Neural cell (in vitro differentiated cells): ENCODE results near the gene MALAT1. TPM values are rescaled to one million over a fixed set of nuclear protein-coding genes. Genes with fewer than 3 reads are reported as not detected.

Source experiments
- H2AFZ ChIP-seq: fragments of 200-600, 300-800 bp; sonication (generic), shearing (Covaris generic); 2 replicates; pipeline ENCODE4 v1.6.0; 2014; ENCODE audit warnings: low read depth, mild to moderate bottlenecking, antibody characterized with exemption, low read length, moderate library complexity
- H3F3A ChIP-seq: fragments of 200-600 bp; shearing (Covaris generic); 2 replicates; pipeline ENCODE4 v1.6.1; 2016; ENCODE audit warnings: mild to moderate bottlenecking, moderate library complexity, mixed read lengths, antibody characterized with exemption, low read length; ENCODE audit not compliant: insufficient read depth, poor library complexity, severe bottlenecking
- H3K27ac ChIP-seq: fragments of 200-600, 300-800 bp; sonication (generic), shearing (Covaris generic); 2 replicates; pipeline ENCODE4 v1.5.1; 2014; ENCODE audit warnings: mild to moderate bottlenecking, low read length, moderate library complexity
- H3K27me3 ChIP-seq: fragments of 300-800, 200-600 bp; sonication (generic), shearing (Covaris generic); 2 replicates; pipeline ENCODE4 v1.6.0; 2014; ENCODE audit warnings: mild to moderate bottlenecking, low read depth, low read length, moderate library complexity; ENCODE audit not compliant: insufficient read depth
- H3K36me3 ChIP-seq: fragments of 300-800, 200-600 bp; sonication (generic), shearing (Covaris generic); 2 replicates; pipeline ENCODE4 v1.5.1; 2014; ENCODE audit warnings: mild to moderate bottlenecking, antibody characterized with exemption, low read length, moderate library complexity; ENCODE audit not compliant: insufficient read depth
- H3K4me2 ChIP-seq: fragments of 300-800, 200-600 bp; sonication (generic), shearing (Covaris generic); 2 replicates; pipeline ENCODE4 v1.6.0; 2014; ENCODE audit warnings: mild to moderate bottlenecking, low read length
- H3K4me3 ChIP-seq: fragments of 300-800, 200-600 bp; sonication (generic), shearing (Covaris generic); 2 replicates; pipeline ENCODE4 v1.5.1; 2014; ENCODE audit warnings: mild to moderate bottlenecking, low read length, moderate library complexity
- H3K79me2 ChIP-seq: fragments of 200-600 bp; shearing (Covaris generic); replicated peaks from 2 replicates; pipeline ENCODE4 v1.6.0; 2014; ENCODE audit warnings: mild to moderate bottlenecking, low read length, moderate library complexity; ENCODE audit not compliant: insufficient read depth
- H3K9ac ChIP-seq: fragments of 300-800, 200-600 bp; sonication (generic), shearing (Covaris generic); 2 replicates; pipeline ENCODE4 v1.6.1; 2016; ENCODE audit warnings: mild to moderate bottlenecking, low read length, mixed read lengths
- H3K9me2 ChIP-seq: fragments of 200-600 bp; shearing (Covaris generic); 2 replicates; pipeline ENCODE4 v1.6.1; 2016; ENCODE audit warnings: mild to moderate bottlenecking, low read length, mixed read lengths; ENCODE audit not compliant: insufficient read depth
- H3K9me3 ChIP-seq: fragments of 200-600, 300-800 bp; sonication (generic), shearing (Covaris generic); 2 replicates; pipeline ENCODE4 v1.6.1; 2016; ENCODE audit warnings: mild to moderate bottlenecking, mixed run types, low read length, moderate library complexity, mixed read lengths
- H4K20me1 ChIP-seq: fragments of 200-600 bp; shearing (Covaris generic); 2 replicates; pipeline ENCODE4 v1.6.1; 2016; ENCODE audit warnings: mild to moderate bottlenecking, mixed run types; ENCODE audit not compliant: insufficient read depth
- EP300 ChIP-seq: fragments of 450-650 bp; conservative IDR thresholded peaks from 2 replicates; pipeline ENCODE4 v1.6.1; 2014; ENCODE audit warnings: antibody characterized with exemption, mild to moderate bottlenecking, moderate library complexity; ENCODE audit not compliant: poor library complexity, severe bottlenecking
- EZH2 ChIP-seq: fragments of 200-600, 300-800 bp; shearing (Covaris generic), sonication (generic); IDR thresholded peaks from 2 replicates; pipeline ENCODE4 v1.6.1; 2014; ENCODE audit warnings: antibody characterized with exemption, low read length, borderline replicate concordance, mild to moderate bottlenecking; ENCODE audit not compliant: insufficient read depth, poor library complexity, severe bottlenecking
- MXI1 ChIP-seq: fragments of 450-650 bp; conservative IDR thresholded peaks from 2 replicates; pipeline ENCODE4 v1.6.1; 2014; ENCODE audit warnings: antibody characterized with exemption, mild to moderate bottlenecking; ENCODE audit not compliant: poor library complexity, severe bottlenecking
- POLR2AphosphoS5 ChIP-seq: IDR thresholded peaks from 2 replicates; pipeline ENCODE4 v1.6.1; 2012
- RAD21 ChIP-seq: fragments of 450-650 bp; conservative IDR thresholded peaks from 2 replicates; pipeline ENCODE4 v1.6.1; 2014; ENCODE audit warnings: antibody characterized with exemption, mild to moderate bottlenecking, moderate library complexity
- SMC3 ChIP-seq: fragments of 450-650 bp; conservative IDR thresholded peaks from 2 replicates; pipeline ENCODE4 v1.6.1; 2014; ENCODE audit warnings: antibody characterized with exemption, mild to moderate bottlenecking, moderate library complexity; ENCODE audit not compliant: poor library complexity
- TAF1 ChIP-seq: IDR thresholded peaks from 2 replicates; pipeline ENCODE4 v1.6.1; 2012; ENCODE audit warnings: low read depth
- polyA plus RNA-seq: library from polyadenylated mRNA; depleted of rRNA; stranded (reverse); fragments of >200 nt; gene quantifications from 2 replicates; pipeline ENCODE4 v1.2.3, GENCODE V29; 2014
- TF ChIP-seq, protein P1 (sequence below): IDR thresholded peaks from 2 replicates; pipeline ENCODE4 v1.6.1; 2012; ENCODE audit warnings: borderline replicate concordance
- TF ChIP-seq, protein P2 (sequence below): fragments of 450-650 bp; IDR thresholded peaks from 2 replicates; pipeline ENCODE4 v1.5.1; 2014; ENCODE audit warnings: antibody characterized with exemption, mild to moderate bottlenecking, moderate library complexity; ENCODE audit not compliant: poor library complexity, severe bottlenecking

The MALAT1 gene
- polyA plus RNA-seq, 1 donor from 2014 or later = 1,383 TPM

DNA sequence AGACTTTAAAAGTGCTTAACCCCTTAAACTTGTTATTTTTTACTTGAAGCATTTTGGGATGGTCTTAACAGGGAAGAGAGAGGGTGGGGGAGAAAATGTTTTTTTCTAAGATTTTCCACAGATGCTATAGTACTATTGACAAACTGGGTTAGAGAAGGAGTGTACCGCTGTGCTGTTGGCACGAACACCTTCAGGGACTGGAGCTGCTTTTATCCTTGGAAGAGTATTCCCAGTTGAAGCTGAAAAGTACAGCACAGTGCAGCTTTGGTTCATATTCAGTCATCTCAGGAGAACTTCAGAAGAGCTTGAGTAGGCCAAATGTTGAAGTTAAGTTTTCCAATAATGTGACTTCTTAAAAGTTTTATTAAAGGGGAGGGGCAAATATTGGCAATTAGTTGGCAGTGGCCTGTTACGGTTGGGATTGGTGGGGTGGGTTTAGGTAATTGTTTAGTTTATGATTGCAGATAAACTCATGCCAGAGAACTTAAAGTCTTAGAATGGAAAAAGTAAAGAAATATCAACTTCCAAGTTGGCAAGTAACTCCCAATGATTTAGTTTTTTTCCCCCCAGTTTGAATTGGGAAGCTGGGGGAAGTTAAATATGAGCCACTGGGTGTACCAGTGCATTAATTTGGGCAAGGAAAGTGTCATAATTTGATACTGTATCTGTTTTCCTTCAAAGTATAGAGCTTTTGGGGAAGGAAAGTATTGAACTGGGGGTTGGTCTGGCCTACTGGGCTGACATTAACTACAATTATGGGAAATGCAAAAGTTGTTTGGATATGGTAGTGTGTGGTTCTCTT is 2.8 kb downstream of the MALAT1 start:
- Histone ChIP-seq H4K20me1 (peaks cover 70% of the 10 kb centered on the region), H3K27me3 (no peaks in the 10 kb centered on the region), H3K36me3 (peaks cover 47% of the 10 kb centered on the region)

DNA sequence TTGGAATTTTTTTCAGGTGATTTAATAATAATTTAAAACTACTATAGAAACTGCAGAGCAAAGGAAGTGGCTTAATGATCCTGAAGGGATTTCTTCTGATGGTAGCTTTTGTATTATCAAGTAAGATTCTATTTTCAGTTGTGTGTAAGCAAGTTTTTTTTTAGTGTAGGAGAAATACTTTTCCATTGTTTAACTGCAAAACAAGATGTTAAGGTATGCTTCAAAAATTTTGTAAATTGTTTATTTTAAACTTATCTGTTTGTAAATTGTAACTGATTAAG is 3.4 kb downstream of the MALAT1 start:
- peaks cover 94% of the 10 kb centered on the region for H3K79me2 ChIP-seq
- no peak overlapping the region for H2AFZ ChIP-seq
- no peak for TF ChIP-seq EP300
- no peak for TF ChIP-seq TAF1
- TF ChIP-seq RAD21 = no peak
- TF ChIP-seq, protein P1, sequence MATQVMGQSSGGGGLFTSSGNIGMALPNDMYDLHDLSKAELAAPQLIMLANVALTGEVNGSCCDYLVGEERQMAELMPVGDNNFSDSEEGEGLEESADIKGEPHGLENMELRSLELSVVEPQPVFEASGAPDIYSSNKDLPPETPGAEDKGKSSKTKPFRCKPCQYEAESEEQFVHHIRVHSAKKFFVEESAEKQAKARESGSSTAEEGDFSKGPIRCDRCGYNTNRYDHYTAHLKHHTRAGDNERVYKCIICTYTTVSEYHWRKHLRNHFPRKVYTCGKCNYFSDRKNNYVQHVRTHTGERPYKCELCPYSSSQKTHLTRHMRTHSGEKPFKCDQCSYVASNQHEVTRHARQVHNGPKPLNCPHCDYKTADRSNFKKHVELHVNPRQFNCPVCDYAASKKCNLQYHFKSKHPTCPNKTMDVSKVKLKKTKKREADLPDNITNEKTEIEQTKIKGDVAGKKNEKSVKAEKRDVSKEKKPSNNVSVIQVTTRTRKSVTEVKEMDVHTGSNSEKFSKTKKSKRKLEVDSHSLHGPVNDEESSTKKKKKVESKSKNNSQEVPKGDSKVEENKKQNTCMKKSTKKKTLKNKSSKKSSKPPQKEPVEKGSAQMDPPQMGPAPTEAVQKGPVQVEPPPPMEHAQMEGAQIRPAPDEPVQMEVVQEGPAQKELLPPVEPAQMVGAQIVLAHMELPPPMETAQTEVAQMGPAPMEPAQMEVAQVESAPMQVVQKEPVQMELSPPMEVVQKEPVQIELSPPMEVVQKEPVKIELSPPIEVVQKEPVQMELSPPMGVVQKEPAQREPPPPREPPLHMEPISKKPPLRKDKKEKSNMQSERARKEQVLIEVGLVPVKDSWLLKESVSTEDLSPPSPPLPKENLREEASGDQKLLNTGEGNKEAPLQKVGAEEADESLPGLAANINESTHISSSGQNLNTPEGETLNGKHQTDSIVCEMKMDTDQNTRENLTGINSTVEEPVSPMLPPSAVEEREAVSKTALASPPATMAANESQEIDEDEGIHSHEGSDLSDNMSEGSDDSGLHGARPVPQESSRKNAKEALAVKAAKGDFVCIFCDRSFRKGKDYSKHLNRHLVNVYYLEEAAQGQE = no peak
- TF ChIP-seq SMC3 = no peak
- TF ChIP-seq POLR2AphosphoS5 = no peak
- TF ChIP-seq, protein P2, sequence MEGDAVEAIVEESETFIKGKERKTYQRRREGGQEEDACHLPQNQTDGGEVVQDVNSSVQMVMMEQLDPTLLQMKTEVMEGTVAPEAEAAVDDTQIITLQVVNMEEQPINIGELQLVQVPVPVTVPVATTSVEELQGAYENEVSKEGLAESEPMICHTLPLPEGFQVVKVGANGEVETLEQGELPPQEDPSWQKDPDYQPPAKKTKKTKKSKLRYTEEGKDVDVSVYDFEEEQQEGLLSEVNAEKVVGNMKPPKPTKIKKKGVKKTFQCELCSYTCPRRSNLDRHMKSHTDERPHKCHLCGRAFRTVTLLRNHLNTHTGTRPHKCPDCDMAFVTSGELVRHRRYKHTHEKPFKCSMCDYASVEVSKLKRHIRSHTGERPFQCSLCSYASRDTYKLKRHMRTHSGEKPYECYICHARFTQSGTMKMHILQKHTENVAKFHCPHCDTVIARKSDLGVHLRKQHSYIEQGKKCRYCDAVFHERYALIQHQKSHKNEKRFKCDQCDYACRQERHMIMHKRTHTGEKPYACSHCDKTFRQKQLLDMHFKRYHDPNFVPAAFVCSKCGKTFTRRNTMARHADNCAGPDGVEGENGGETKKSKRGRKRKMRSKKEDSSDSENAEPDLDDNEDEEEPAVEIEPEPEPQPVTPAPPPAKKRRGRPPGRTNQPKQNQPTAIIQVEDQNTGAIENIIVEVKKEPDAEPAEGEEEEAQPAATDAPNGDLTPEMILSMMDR = no peak
- no peak for TF ChIP-seq EZH2
- TF ChIP-seq MXI1 = no peak
- H3K27me3 ChIP-seq = no peaks in the 10 kb centered on the region
- H3F3A ChIP-seq = peaks cover 23% of the 10 kb centered on the region
- no peak overlapping the region for H3K4me2 ChIP-seq
- H3K36me3 ChIP-seq = peaks cover 52% of the 10 kb centered on the region
- H3K27ac ChIP-seq = peak overlapping the region; percentile 100
- H3K4me3 ChIP-seq = peak overlapping the region; percentile 78
- H3K9me3 ChIP-seq = no peaks in the 10 kb centered on the region
- H4K20me1 ChIP-seq = peaks cover 75% of the 10 kb centered on the region
- no peaks in the 10 kb centered on the region for H3K9me2 ChIP-seq
- peak overlapping the region; percentile 99 for H3K9ac ChIP-seq

More for the DNA sequence above, 2.8 kb downstream of the MALAT1 start:
- Histone ChIP-seq H3K9me2 (no peaks in the 10 kb centered on the region), H3K4me2 (no peak overlapping the region), H3K9ac (peak overlapping the region; percentile 99), H3K4me3 (peak overlapping the region; percentile 78), H3F3A (peaks cover 18% of the 10 kb centered on the region), H3K9me3 (no peaks in the 10 kb centered on the region), H3K27ac (peak overlapping the region; percentile 100), H3K79me2 (peaks cover 93% of the 10 kb centered on the region), H2AFZ (no peak overlapping the region)
- TF ChIP-seq, protein P1 = peak; percentile 65
- peak; percentile 49 for TF ChIP-seq TAF1
- peak; percentile 82 for TF ChIP-seq POLR2AphosphoS5
- TF ChIP-seq MXI1 = peak; percentile 42
- no peak for TF ChIP-seq EP300
- TF ChIP-seq, protein P2 = no peak
